Measurements from ENCODE around the gene OTUD1.

DNA sequence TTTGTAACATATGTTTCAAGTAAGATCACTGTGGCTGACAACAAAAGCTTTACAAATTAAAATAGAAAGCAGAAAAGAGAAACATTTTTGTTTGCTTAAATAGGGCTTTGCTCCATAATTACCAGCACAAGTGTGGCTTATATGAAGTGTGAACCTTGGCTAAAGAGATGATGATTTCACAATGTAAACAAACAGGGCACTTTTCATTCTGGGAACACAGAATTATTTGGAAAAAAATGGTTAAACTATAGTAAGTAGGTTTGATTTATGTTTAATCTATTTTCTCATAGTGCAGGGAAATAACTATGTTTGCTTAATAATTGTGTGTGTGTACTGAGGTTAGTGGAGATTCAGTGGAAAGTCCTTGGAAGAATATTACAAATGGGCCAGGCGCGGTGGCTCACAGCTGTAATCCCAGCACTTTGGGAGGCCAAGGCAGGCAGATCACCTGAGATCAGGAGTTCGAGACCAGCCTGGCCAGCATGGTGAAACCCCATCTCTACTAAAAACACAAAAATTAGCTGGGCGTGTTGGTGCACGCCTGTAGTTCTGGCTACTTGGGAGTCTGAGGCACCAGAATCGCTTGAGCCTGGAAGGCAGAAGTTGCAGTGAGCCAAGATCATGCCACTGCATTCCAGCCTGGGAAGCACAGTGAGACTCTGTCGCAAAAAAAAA, 19.1 kb upstream of the OTUD1 start:
- TF ChIP-seq NR3C1 (IDR thresholded peaks at IDR 0.05) (no peak), POLR2A (IDR thresholded peaks at IDR 0.05; ENCODE audit: low read length) (no peak), JUN (IDR thresholded peaks at IDR 0.05) (no peak), JUNB (IDR thresholded peaks at IDR 0.05) (no peak), BHLHE40 (IDR thresholded peaks at IDR 0.05; ENCODE audit: low read depth, low read length) (no peak), SMC3 (IDR thresholded peaks at IDR 0.05) (no peak), CEBPB (IDR thresholded peaks at IDR 0.05) (no peak), CBX8 (IDR thresholded peaks at IDR 0.05) (no peak), RCOR1 (IDR thresholded peaks at IDR 0.05; ENCODE audit: low read depth, low read length) (no peak), RARB (CRISPR knock-in tag; IDR thresholded peaks at IDR 0.05) (no peak), MYC (IDR thresholded peaks at IDR 0.05; ENCODE audit: borderline replicate concordance, low read length) (no peak)
- TF ChIP-seq, protein P1, sequence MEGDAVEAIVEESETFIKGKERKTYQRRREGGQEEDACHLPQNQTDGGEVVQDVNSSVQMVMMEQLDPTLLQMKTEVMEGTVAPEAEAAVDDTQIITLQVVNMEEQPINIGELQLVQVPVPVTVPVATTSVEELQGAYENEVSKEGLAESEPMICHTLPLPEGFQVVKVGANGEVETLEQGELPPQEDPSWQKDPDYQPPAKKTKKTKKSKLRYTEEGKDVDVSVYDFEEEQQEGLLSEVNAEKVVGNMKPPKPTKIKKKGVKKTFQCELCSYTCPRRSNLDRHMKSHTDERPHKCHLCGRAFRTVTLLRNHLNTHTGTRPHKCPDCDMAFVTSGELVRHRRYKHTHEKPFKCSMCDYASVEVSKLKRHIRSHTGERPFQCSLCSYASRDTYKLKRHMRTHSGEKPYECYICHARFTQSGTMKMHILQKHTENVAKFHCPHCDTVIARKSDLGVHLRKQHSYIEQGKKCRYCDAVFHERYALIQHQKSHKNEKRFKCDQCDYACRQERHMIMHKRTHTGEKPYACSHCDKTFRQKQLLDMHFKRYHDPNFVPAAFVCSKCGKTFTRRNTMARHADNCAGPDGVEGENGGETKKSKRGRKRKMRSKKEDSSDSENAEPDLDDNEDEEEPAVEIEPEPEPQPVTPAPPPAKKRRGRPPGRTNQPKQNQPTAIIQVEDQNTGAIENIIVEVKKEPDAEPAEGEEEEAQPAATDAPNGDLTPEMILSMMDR (IDR thresholded peaks at IDR 0.05): no peak
- TF ChIP-seq, protein P2, sequence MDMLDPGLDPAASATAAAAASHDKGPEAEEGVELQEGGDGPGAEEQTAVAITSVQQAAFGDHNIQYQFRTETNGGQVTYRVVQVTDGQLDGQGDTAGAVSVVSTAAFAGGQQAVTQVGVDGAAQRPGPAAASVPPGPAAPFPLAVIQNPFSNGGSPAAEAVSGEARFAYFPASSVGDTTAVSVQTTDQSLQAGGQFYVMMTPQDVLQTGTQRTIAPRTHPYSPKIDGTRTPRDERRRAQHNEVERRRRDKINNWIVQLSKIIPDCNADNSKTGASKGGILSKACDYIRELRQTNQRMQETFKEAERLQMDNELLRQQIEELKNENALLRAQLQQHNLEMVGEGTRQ (IDR thresholded peaks at IDR 0.05): no peak
- TF ChIP-seq, protein P3, sequence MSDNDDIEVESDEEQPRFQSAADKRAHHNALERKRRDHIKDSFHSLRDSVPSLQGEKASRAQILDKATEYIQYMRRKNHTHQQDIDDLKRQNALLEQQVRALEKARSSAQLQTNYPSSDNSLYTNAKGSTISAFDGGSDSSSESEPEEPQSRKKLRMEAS (IDR thresholded peaks at IDR 0.05): no peak
